Thyroid gland (tissue), 4 donors: ENCODE results near the gene FAM120B. TPM values are rescaled to one million over a fixed set of nuclear protein-coding genes. Genes with fewer than 3 reads are reported as not detected.

Experiments used
- DNase-seq, 2 donors: peaks; one replicate each; pipeline ENCODE4 v3.0.0-alpha.2; 2019
- H3K27ac ChIP-seq, 3 donors: fragments of 200-600 bp; sonication (generic); 1 replicate in 2 of 3; 2 replicates in 1 of 3; pipeline ENCODE4 v1.5.1; 2016 to 2019; ENCODE audit warnings: mild to moderate bottlenecking in 1 of 3, moderate library complexity in 1 of 3
- H3K27me3 ChIP-seq: fragments of 200-600 bp; sonication (generic); one replicate; pipeline ENCODE4 v1.5.1; 2019
- H3K36me3 ChIP-seq, 2 donors: fragments of 200-600 bp; sonication (generic); one replicate each; pipeline ENCODE4 v1.5.1; 2016 to 2019
- H3K4me1 ChIP-seq, 2 donors: fragments of 200-600 bp; sonication (generic); one replicate each; pipeline ENCODE4 v1.5.1; 2017 to 2019
- H3K4me3 ChIP-seq, 3 donors: fragments of 200-600 bp; sonication (generic); replicated peaks in 1 of 3; 1 replicate in 2 of 3; 2 replicates in 1 of 3; pipeline ENCODE4 v1.5.1; 2016; ENCODE audit warnings: mild to moderate bottlenecking in 1 of 3
- H3K9me3 ChIP-seq: fragments of 200-600 bp; sonication (generic); one replicate; pipeline ENCODE4 v1.5.1; 2017
- POLR2A ChIP-seq, 2 donors: fragments of 450-650 bp; IDR thresholded peaks; one replicate each; pipeline ENCODE4 v1.6.1; 2017; ENCODE audit warnings: antibody characterized with exemption in 2 of 2, mild to moderate bottlenecking in 2 of 2, moderate library complexity in 1 of 2
- WGBS, 2 donors: methylation state at CpG; one replicate each; pipeline ENCODE4 v1.1.5; 2017; 5-methylcytosine and 5-hydroxymethylcytosine counted together
- intact Hi-C: fragments of 100-400 bp; cut with DNase I; formaldehyde crosslinking; loops from one replicate; pipeline ENCODE4 v1.15.1; 2023
- total RNA-seq, 4 donors: library from RNA; depleted of rRNA; stranded (reverse); fragments of >200 nt; gene quantifications; one replicate each; pipeline ENCODE4 v1.2.3, GENCODE V29; 2016
- TF ChIP-seq, protein P1 (sequence below), 6 experiments: fragments of 200-600 bp in 3 of 6; fragments of 450-650 bp in 3 of 6; sonication (generic) in 3 of 6; IDR thresholded peaks; one replicate each; pipeline ENCODE4 v1.5.1; 2016 to 2019; ENCODE audit warnings: antibody characterized with exemption in 6 of 6, mild to moderate bottlenecking in 2 of 6, inconsistent platforms in 1 of 6, moderate library complexity in 1 of 6

The FAM120B gene
- total RNA-seq, 4 donors from 2014 or later, result 26.9 to 38.4 (median 27.7) TPM

DNA sequence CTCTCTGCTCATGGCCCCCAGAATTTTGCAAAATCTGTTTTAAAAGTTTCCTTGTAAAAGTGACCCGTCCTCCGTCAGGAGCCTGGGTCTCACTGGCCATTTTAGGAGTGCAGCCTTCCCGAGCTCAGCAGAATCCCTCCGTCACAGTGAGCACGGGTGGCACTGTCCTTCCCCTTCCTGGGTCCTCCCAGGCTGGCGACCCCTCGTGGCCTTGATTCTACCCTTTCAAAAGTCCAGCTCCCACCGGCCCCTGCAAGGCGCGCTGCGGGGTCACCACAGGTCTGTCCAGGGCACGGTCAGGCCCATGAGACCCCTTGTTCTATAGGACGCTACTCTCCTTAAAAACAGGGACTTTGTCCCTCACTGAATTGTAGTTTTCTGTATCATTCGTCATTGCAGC, 133.9 kb downstream of the FAM120B start:
- H3K4me1 ChIP-seq, result peaks cover 4 to 21% of the 10 kb centered on the region in 2 donors
- H3K36me3 ChIP-seq, result no peaks in the 10 kb centered on the region
- no peaks in the 10 kb centered on the region for H3K9me3 ChIP-seq
- H3K27me3 ChIP-seq, result no peaks in the 10 kb centered on the region
- DNase-seq, result no peak
- intact Hi-C loops, result no loop called here
- H3K4me3 ChIP-seq, result no peak overlapping the region
- H3K27ac ChIP-seq, result no peak overlapping the region
- TF ChIP-seq POLR2A (IDR thresholded peaks at IDR 0.05), result no peak
- TF ChIP-seq, protein P1, sequence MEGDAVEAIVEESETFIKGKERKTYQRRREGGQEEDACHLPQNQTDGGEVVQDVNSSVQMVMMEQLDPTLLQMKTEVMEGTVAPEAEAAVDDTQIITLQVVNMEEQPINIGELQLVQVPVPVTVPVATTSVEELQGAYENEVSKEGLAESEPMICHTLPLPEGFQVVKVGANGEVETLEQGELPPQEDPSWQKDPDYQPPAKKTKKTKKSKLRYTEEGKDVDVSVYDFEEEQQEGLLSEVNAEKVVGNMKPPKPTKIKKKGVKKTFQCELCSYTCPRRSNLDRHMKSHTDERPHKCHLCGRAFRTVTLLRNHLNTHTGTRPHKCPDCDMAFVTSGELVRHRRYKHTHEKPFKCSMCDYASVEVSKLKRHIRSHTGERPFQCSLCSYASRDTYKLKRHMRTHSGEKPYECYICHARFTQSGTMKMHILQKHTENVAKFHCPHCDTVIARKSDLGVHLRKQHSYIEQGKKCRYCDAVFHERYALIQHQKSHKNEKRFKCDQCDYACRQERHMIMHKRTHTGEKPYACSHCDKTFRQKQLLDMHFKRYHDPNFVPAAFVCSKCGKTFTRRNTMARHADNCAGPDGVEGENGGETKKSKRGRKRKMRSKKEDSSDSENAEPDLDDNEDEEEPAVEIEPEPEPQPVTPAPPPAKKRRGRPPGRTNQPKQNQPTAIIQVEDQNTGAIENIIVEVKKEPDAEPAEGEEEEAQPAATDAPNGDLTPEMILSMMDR (IDR thresholded peaks at IDR 0.05), result no peak
- WGBS, 2 donors, result 91 to 93% methylated on average over 14 of the region's 14 CpGs

DNA sequence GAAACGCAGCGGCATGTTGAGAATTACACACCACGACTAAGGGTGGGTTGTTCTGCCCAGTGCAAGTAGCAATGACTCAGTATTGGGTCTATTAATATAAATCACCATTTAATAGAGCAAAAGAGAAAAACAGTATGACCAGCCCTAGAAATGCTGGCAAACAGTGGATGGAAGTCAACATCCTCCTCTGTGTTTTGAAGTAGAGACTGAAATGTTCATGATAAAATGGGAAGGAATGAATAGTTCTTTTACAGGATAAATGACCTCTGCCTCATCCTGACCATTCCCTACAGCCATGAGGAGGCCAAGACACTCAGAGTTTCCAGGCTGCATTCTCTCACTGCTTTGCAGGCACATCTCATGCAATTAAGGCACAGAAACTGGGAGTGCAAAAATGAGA, 134.8 kb downstream of the FAM120B start:
- no peak for TF ChIP-seq POLR2A (IDR thresholded peaks at IDR 0.05)
- TF ChIP-seq, protein P1 (IDR thresholded peaks at IDR 0.05), result no peak
- Histone ChIP-seq H3K4me3 (no peak overlapping the region), H3K27ac (no peak overlapping the region), H3K27me3 (no peaks in the 10 kb centered on the region), H3K9me3 (no peaks in the 10 kb centered on the region), H3K4me1 (peaks cover 4 to 21% of the 10 kb centered on the region in 2 donors), H3K36me3 (no peaks in the 10 kb centered on the region)
- no peak for DNase-seq
- intact Hi-C loops, result no loop called here
- WGBS, 2 donors, result 93 to 95% methylated on average over 3 of the region's 3 CpGs

DNA sequence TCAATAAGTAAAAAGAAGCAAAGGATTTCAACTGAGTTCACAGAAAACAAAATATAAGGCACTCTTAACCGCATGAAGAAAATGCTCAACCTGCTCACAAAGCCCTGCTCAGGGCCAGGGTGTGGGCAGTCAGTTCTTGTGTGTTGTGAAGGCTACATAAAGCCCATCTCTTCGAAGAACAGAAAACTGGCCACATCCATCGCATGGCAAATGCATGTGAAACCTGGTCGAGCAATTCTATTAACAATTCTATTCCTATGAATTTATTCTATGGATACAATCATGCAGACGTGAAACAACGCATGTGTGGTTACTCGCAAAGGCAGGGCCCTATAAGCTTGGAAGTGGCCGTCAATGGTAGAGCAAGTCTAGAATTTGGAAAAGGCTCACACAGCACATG, 136.0 kb downstream of the FAM120B start:
- WGBS, 2 donors, result 96% methylated on average over 8 of the region's 8 CpGs
- TF ChIP-seq, protein P1 (IDR thresholded peaks at IDR 0.05), result no peak
- no peak for TF ChIP-seq POLR2A (IDR thresholded peaks at IDR 0.05)
- no peak overlapping the region for H3K27ac ChIP-seq

GRCh38 chr6:170443151-170443662, 136.6 kb downstream of the FAM120B start:
- DNase-seq, result no peak
- H3K9me3 ChIP-seq, result no peaks in the 10 kb centered on the region
- WGBS, 2 donors, result 93 to 95% methylated on average over 3 to 8 of the region's 8 CpGs
- H3K4me1 ChIP-seq, result peaks cover 2 to 21% of the 10 kb centered on the region in 2 donors
- no peak overlapping the region for H3K4me3 ChIP-seq
- intact Hi-C loops, result no loop called here
- no peak for TF ChIP-seq POLR2A (IDR thresholded peaks at IDR 0.05)
- TF ChIP-seq, protein P1 (IDR thresholded peaks at IDR 0.05), result no peak
- H3K36me3 ChIP-seq, result no peaks in the 10 kb centered on the region
- H3K27me3 ChIP-seq, result no peaks in the 10 kb centered on the region
- H3K27ac ChIP-seq, result no peak overlapping the region

More for the DNA sequence above, 136.0 kb downstream of the FAM120B start:
- peaks cover 4 to 27% of the 10 kb centered on the region in 2 donors for H3K4me1 ChIP-seq
- no peaks in the 10 kb centered on the region for H3K36me3 ChIP-seq
- intact Hi-C loops, result no loop called here
- no peaks in the 10 kb centered on the region for H3K27me3 ChIP-seq
- no peak for DNase-seq
- H3K9me3 ChIP-seq, result no peaks in the 10 kb centered on the region
- no peak overlapping the region for H3K4me3 ChIP-seq

- no peaks in the 10 kb centered on the region for H3K27me3 ChIP-seq
- H3K9me3 ChIP-seq, result no peaks in the 10 kb centered on the region
- no peak overlapping the region for H3K4me3 ChIP-seq
- peak; percentile 72 to 76 for DNase-seq
- H3K27ac ChIP-seq, result no peak overlapping the region
- H3K4me1 ChIP-seq, result peaks cover 0 to 19% of the 10 kb centered on the region in 2 donors
- no peaks in the 10 kb centered on the region for H3K36me3 ChIP-seq
- intact Hi-C loops, result no loop called here
- TF ChIP-seq, protein P1 (IDR thresholded peaks at IDR 0.05), result no peak
- 61 to 67% methylated on average over 15 to 16 of the region's 18 CpGs for WGBS, 2 donors
Measured at GRCh38 chr6:170444056-170444591, 137.6 kb downstream of the FAM120B start.
